Measurements from ENCODE around the gene TRIM45.

Gene TRIM45

DNA sequence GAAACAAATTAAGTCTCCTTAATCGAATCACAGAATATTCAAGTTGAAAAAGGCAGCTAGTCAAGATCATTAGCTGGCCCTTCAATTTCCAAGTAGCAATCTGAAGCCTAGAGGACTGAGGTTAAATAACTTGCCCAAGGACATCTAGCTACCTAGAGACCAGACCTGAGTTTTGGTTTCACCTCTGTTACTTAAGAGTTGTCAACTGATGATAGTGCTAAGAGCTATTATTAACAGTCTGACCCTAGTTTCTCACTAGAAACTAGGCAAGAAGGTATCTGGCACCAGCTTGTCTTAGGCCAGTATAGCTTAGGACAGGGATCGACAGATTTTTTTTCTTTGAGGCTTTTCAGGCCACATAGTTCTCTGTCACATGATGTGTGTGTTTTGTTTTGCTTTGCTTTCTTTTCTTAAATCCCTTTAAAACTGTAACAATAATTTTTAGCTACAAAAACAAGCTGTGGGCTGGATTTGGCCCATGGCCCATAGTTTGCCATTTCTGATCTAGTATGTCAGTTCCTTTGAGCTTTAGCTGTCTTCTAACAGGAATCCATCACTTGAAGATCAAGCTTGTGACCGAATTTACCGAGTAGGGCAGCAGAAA, 23.2 kb downstream of the TRIM45 start:
- peak; percentile 63 for DNase-seq (ENCODE audit: low read depth, low spot score)

DNA sequence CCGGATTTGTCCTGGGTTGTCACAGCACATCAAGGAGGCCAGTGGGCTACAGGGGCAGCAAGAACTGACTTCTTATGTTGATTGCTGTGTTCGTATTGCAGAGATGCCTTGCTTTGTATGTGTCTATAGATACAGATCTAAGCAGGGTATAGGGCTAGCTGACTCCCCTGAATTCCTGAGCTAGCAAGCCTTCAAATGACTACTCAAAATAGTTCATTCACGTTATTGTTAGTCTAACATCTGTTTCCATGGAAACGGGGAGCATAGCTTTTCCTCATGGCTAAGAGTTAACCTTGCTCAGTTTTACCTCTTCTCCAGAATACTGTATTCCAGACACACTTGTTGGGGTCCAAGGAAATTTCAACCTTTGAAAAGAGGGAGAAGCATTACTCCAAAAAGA, 24.1 kb downstream of the TRIM45 start:
- peak; percentile 45 for DNase-seq (ENCODE audit: low read depth, low spot score)

DNA sequence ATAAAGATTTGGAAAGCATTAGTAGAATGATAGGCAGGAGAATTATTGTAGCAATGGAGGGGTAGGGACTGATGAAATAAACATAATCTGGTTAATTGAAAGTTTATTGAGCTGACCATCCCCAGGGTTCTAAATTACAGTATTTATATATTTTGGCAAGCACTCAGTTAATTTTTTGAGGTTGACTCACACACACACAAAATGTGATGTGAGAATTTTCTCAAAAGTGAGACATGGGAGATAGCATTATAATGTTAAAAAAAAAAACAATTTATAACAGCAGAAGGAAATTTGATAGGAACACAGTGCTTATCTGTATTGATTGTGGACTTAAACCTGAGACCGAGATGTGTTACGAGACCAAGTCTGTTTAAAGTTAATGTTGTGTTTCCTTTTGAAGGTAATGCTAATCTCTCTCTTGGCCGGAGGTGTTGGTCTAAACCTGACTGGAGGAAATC, 24.6 kb downstream of the TRIM45 start:
- DNase-seq (ENCODE audit: low read depth, low spot score): peak; percentile 8

- DNase-seq (ENCODE audit: low read depth, low spot score): peak; percentile 82
Measured at GRCh38 chr1:117094841-117095604, 26.5 kb downstream of the TRIM45 start.

GRCh38 chr1:117093870-117094621, 27.5 kb downstream of the TRIM45 start:
- DNase-seq (ENCODE audit: low read depth, low spot score): peak; percentile 80

DNA sequence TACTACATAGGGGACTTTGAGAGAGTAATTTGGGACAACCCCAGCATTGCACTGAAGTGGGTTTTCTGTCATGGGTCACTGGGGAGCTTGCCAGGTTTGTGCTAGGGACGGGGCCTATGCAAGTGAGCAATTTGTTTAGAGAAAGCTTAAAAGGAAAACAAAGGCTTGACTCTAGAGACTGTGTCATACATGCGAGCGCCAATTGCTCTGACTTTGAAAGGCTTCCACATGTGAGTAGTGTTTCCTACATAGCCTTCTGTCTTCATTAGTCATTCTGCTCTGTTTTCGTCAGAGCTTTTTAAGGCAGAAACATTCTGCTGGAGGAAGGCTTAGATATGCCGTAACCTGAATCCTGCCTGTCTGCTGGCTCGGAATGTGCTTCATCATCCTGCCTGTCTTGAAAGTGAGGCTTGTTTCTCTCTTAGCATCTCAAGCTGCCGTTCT, 28.4 kb downstream of the TRIM45 start:
- DNase-seq (ENCODE audit: low read depth, low spot score): peak; percentile 94

DNA sequence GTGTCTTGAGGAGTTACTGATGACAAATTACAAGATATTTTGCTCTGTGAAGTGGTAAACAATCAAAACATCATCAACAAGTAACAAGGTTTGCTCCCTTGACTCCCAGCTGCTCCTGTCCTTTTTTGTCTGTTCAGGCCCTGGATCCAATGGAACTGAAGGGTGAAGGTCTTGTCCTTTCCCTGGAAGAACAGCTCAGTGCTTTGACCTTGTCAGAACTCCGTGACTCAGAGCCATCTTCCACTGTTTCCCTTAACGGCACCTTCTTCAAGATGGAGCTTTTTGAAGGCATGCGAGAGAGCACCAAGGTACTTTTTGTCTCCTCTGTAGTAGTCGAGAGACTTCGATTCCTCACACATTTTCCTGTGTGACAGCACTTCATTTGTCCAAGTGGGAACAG, 29.0 kb downstream of the TRIM45 start:
- DNase-seq (ENCODE audit: low read depth, low spot score): no peak

- DNase-seq (ENCODE audit: low read depth, low spot score): no peak
Measured at GRCh38 chr1:117089996-117090395, 31.6 kb downstream of the TRIM45 start.

GRCh38 chr1:117087686-117088085, 33.9 kb downstream of the TRIM45 start:
- DNase-seq (ENCODE audit: low read depth, low spot score): no peak

GRCh38 chr1:117084231-117084630, 37.3 kb downstream of the TRIM45 start:
- DNase-seq (ENCODE audit: low read depth, low spot score): no peak

- DNase-seq (ENCODE audit: low read depth, low spot score): no peak
Measured at GRCh38 chr1:117079737-117080136, 41.8 kb downstream of the TRIM45 start.

DNA sequence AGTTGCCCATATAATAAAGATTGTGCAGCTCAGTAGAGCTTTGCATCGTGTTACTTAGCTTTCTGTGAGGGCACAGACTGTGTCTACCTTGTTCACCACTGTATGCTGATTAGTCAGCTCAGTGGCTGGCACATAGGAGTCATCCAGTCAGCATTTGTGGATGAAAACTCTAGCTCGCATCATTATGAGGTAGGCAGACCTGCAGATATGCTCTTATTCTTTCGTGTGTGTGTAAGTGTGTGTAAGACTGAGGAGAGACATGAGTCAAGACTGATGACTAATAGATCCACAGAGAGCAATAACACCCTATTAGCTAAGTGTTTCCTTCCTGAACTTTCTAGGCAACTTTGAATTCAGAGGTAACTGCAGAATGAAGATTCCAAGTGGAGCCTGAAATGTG, 44.3 kb downstream of the TRIM45 start:
- peak; percentile 80 for DNase-seq (ENCODE audit: low read depth, low spot score)

DNA sequence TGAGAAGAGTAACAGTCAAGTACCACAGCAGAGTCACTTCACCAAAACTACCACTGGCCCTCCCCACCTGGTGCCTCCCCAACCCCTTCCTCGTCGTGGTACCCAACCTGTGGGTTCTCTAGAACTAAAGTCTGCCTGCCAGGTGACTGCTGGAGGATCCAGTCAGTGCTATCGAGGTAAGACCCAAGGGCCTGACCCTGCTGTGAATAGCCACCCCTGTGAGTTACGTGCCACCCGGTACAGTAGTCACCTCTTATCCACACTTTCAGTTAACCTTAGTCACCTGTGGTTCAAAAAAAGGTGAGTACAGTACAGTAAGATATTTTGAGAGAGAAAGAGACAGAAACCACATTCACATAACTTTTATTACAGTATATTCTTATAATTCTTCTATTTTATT, 44.9 kb downstream of the TRIM45 start:
- DNase-seq (ENCODE audit: low read depth, low spot score): no peak

DNA sequence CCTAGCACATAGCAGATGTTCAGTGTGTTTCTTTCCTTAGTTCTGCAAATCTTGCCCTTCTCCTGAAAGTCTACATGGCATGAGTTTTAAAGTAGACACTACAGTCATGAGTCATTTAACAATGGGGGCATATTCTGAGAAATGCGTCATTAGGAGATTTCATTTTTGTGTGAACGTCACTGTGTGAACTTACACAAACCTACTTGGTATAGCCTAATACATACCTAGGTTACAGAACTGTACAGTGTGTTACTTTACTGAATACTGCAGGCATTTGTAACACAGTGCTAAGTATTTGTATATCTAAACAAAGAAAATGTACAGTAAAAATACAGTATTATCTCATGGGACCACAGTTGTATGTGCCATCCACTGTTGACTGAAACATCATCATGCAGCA, 51.4 kb downstream of the TRIM45 start:
- DNase-seq (ENCODE audit: low read depth, low spot score): peak; percentile 59

DNA sequence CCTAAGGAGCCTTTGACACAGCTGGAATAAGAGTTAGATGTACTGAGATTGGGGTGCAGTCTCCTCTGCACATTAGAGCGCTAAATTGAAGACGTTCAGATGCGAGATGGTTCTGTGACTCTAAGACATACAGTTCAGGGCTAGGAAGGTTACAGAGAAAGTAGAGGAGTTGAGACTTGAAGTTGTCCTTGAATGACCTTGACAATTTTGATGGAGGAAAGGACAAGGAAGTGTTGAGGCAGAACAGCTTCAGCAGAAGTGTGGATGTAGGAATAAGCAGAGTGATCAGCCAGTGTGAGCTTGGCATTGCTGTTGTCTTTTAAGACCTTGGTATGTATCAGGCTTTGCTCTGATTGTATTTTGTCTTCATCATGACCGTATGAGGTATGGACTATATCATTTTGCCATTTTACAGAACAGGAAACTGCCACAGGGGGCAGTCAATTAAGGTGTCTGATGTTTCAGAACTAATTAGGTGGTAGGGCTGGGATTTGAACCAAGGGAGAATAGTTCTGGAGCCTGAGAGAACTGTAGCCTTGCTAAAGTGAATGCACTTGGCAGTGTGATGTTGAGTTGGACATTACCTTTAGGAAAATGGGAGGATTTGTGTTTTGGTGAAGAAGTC, 52.2 kb downstream of the TRIM45 start:
- DNase-seq (ENCODE audit: low read depth, low spot score): no peak

DNA sequence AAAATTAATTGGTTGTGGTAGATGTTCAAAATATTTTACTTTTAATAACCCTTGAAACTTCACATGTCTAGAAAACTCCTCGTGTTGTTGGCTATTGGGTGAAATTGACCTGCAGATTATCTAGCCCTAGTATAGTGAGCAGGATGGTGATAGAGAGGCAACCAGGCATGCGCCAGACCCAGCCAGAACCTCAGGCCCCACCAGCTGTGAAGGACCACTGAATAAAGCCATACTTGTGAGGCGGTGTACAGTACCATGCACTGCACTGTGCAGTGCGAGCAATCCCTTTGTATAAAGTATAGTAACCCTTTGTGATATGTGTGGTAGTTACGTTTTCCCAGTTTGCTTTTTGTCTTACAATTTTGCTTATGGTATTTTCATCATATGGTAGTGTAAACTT, 53.0 kb downstream of the TRIM45 start:
- DNase-seq (ENCODE audit: low read depth, low spot score): no peak

DNA sequence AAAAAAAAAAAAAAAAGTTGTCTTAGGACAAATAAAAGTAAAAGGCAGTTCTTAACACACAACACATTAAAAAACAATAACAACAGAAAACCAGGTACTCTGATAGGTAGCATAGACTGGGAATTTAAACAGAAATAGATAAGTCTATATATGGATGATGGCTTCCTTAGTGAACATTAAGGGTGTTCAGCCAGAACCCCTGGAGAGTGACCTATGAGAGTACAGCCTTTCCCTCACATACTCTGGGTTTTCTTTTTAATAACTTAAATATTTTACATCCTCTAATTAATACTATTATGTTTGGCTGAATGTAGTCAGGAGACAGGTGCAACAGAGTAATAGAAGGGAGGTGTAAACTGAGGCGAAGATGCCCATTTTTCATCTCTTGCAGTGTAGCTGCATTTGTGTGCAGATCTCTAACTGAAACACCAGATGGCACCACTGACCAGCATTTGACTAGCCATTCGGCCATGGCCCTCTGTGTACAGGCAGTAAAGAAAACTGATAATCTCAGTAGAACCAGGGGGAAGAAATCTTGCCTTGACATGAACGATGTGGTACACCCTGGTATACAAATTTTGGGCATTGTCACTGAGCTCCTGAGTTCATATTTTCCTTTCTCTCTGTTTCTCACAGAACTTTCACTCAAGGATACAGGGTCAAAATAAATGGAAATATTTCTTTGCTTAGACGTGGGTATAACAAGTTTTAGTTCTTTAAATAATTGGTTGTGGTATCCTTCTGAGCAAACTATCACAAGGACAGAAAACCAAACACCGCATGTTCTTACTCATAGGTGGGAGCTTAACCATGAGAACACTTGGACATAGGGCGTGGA, 53.8 kb downstream of the TRIM45 start:
- peak; percentile 82 for DNase-seq (ENCODE audit: low read depth, low spot score)

DNA sequence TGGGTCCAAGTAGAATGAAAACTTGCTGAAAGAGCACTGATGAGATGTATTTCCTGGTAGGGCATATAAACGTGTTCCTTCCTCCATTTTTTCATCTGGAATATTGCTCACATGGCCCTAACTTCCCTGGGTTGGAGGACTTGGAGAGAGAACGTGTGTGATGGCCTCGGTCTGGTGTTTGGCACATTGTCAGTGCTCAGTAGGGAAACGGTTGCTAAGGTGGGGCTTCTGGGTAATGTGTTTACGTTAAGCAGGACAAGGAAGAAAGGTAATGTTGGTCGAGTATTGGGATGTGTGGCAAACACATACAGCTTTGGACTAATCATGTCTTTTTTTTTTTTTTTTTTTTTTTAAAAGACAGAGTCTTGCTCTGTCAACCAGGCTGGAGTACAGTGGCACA, 55.2 kb downstream of the TRIM45 start:
- DNase-seq (ENCODE audit: low read depth, low spot score): no peak

GRCh38 chr1:117061986-117062415, 59.5 kb downstream of the TRIM45 start:
- peak; percentile 81 for DNase-seq (ENCODE audit: low read depth, low spot score)
